Measurements from ENCODE around the gene SUPT3H. TPM values are rescaled to one million over a fixed set of nuclear protein-coding genes. Genes with fewer than 3 reads are reported as not detected.

The SUPT3H gene
- total and polyA plus RNA-seq, 2 of the 13 experiments (the other 11 are each of a cell fraction or from before 2014, with no cell fraction given): 11.9 to 36.1 TPM

GRCh38 chr6:45057711-45058110, 320.0 kb downstream of the SUPT3H start:
- Histone ChIP-seq H3K36me3 (replicated peaks in 1 of 2; ENCODE audit: control insufficient read depth in 1 of 2, insufficient read depth in 2 of 2, low read length in 2 of 2) (no peaks in the 10 kb centered on the region), H3K27me3 (ENCODE audit: control insufficient read depth in 1 of 2, insufficient read depth in 2 of 2, low read length in 2 of 2) (no peaks in the 10 kb centered on the region), H4K20me1 (ENCODE audit: insufficient read depth, low read length) (no peaks in the 10 kb centered on the region), H3K4me2 (ENCODE audit: low read depth, low read length) (no peak overlapping the region), H3K4me3 (replicated peaks in 1 of 3; ENCODE audit: insufficient read depth in 1 of 3, low read depth in 2 of 3, low read length in 3 of 3) (no peak overlapping the region), H3K27ac (ENCODE audit: extremely low read length, insufficient read depth, low read length) (no peak overlapping the region), H2AFZ (ENCODE audit: low read length) (no peak overlapping the region), H3K4me1 (ENCODE audit: insufficient read depth, low read length) (peaks cover 10% of the 10 kb centered on the region), H3K79me2 (ENCODE audit: insufficient read depth, low read length) (no peaks in the 10 kb centered on the region), H3K9me3 (ENCODE audit: low read length) (no peaks in the 10 kb centered on the region), H3K9ac (ENCODE audit: insufficient read depth, low read depth, low read length) (no peak overlapping the region)
- CTCF ChIA-PET (ENCODE audit: low intra/inter-chr PET ratio, low total read pairs): no interaction called here
- in situ Hi-C loops (cut with HindIII; ENCODE audit: extremely low pct_ligation_motif_present, low pct_unique_long_range_greater_than_20kb) (no loop called here), intact Hi-C loops (cut with micrococcal nuclease; ENCODE audit: unreplicated experiment) (no loop called here)
- TF ChIP-seq ARNT (IDR thresholded peaks at IDR 0.05) (no peak), SRSF4 (IDR thresholded peaks at IDR 0.05; ENCODE audit: low read depth, low read length, poor library complexity, severe bottlenecking) (no peak), ZNF430 (CRISPR knock-in tag; IDR thresholded peaks at IDR 0.05) (no peak), FOXA1 (IDR thresholded peaks at IDR 0.05) (no peak), FOXA1 (CRISPR knock-in tag; IDR thresholded peaks at IDR 0.05) (0 out of 2 replicates have a peak, but pooled peaks have one; percentile 9), ESRRA (CRISPR knock-in tag; IDR thresholded peaks at IDR 0.05; ENCODE audit: low read depth) (no peak), AHDC1 (CRISPR knock-in tag; IDR thresholded peaks at IDR 0.05; ENCODE audit: borderline replicate concordance) (0 out of 2 replicates have a peak, but pooled peaks have one; percentile 18), FOXA3 (CRISPR knock-in tag; IDR thresholded peaks at IDR 0.05) (peak; percentile 55; the same call in 1 of the 2 replicates)
- BruUV-seq (replicated peaks): no TSS peak
- DNase-seq (ENCODE audit: low spot score) (no peak), ATAC-seq (no peak), FAIRE-seq (no peak)
- WGBS (ENCODE audit: low lambda C conversion rate): 56% methylated on average over 3 of the region's 3 CpGs
- POLR2A ChIA-PET: no interaction called here

Measured in HepG2 (cell line).